ENCODE measurements around the gene EWSR1.

The EWSR1 gene

GRCh38 chr22:29348956-29349355 is 80.9 kb downstream of the EWSR1 start:
- Histone ChIP-seq H3K4me3 (ENCODE audit: low read length) (no peak overlapping the region), H2AFZ (ENCODE audit: low read depth, low read length) (no peak overlapping the region), H3K4me1 (ENCODE audit: insufficient read depth, low read length) (no peaks in the 10 kb centered on the region), H3K36me3 (ENCODE audit: insufficient read depth, low read length) (peaks cover 73% of the 10 kb centered on the region), H3K27me3 (ENCODE audit: insufficient read depth, low read length) (no peaks in the 10 kb centered on the region), H3K9me3 (ENCODE audit: low read length) (no peaks in the 10 kb centered on the region)
